Nephron (organoid): ENCODE data around the gene SCLY.

Experiments
- H3K27ac Mint-ChIP-seq, 3 experiments: 2 replicates each; pipeline ENCODE4 v1.8.0; 2020; ENCODE audit warnings: mixed read lengths in 3 of 3, mild to moderate bottlenecking in 2 of 3, moderate library complexity in 1 of 3
- H3K27me3 Mint-ChIP-seq: 2 replicates; pipeline ENCODE4 v1.8.0; 2021; ENCODE audit warnings: low read depth, mild to moderate bottlenecking, moderate library complexity, mixed read lengths
- H3K36me3 Mint-ChIP-seq: 2 replicates; pipeline ENCODE4 v1.8.0; 2020; ENCODE audit warnings: low read depth, mixed read lengths
- H3K4me1 Mint-ChIP-seq: 2 replicates; pipeline ENCODE4 v1.8.0; 2020; ENCODE audit warnings: mixed read lengths
- H3K4me3 Mint-ChIP-seq, 3 experiments: 2 replicates each; pipeline ENCODE4 v1.8.0; 2020; ENCODE audit warnings: mild to moderate bottlenecking in 3 of 3, mixed read lengths in 3 of 3, moderate library complexity in 2 of 3
- H3K9me3 Mint-ChIP-seq: 2 replicates; pipeline ENCODE4 v1.8.0; 2020; ENCODE audit warnings: mixed read lengths
- TF ChIP-seq, protein P1 (sequence below), 3 experiments: fragments of 200-600 bp; sonication (generic); IDR thresholded peaks; one replicate each; pipeline ENCODE4 v1.5.0; 2021; ENCODE audit warnings: antibody characterized with exemption in 3 of 3; ENCODE audit not compliant: unreplicated experiment in 3 of 3

Gene SCLY

GRCh38 chr2:238060542-238061314, at the start of gene SCLY:
SCLY (plus strand) TSS chr2:238061001; CDS start chr2:238061055, 54 bp downstream.
- peaks cover 42% of the 10 kb centered on the region for H3K4me1 Mint-ChIP-seq
- peaks cover 12% of the 10 kb centered on the region for H3K27me3 Mint-ChIP-seq
- peaks cover 12% of the 10 kb centered on the region for H3K9me3 Mint-ChIP-seq
- peak within 1 kb of the TSS; percentile 85 to 96 (median 92) for H3K4me3 Mint-ChIP-seq
- peak within 1 kb of the TSS; percentile 71 to 96 (median 92) for H3K27ac Mint-ChIP-seq
- peaks cover 13% of the 10 kb centered on the region for H3K36me3 Mint-ChIP-seq
- TF ChIP-seq, protein P1, sequence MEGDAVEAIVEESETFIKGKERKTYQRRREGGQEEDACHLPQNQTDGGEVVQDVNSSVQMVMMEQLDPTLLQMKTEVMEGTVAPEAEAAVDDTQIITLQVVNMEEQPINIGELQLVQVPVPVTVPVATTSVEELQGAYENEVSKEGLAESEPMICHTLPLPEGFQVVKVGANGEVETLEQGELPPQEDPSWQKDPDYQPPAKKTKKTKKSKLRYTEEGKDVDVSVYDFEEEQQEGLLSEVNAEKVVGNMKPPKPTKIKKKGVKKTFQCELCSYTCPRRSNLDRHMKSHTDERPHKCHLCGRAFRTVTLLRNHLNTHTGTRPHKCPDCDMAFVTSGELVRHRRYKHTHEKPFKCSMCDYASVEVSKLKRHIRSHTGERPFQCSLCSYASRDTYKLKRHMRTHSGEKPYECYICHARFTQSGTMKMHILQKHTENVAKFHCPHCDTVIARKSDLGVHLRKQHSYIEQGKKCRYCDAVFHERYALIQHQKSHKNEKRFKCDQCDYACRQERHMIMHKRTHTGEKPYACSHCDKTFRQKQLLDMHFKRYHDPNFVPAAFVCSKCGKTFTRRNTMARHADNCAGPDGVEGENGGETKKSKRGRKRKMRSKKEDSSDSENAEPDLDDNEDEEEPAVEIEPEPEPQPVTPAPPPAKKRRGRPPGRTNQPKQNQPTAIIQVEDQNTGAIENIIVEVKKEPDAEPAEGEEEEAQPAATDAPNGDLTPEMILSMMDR (IDR thresholded peaks at IDR 0.05; ENCODE audit: unreplicated experiment in 3 of 3), result no peak

GRCh38 chr2:238013806-238014205, 47.0 kb upstream of the SCLY start:
- Mint-ChIP-seq H3K27ac (no peak overlapping the region), H3K9me3 (no peaks in the 10 kb centered on the region), H3K4me1 (no peaks in the 10 kb centered on the region), H3K36me3 (peaks cover 17% of the 10 kb centered on the region), H3K27me3 (no peaks in the 10 kb centered on the region), H3K4me3 (no peak overlapping the region)
- TF ChIP-seq, protein P1 (IDR thresholded peaks at IDR 0.05; ENCODE audit: unreplicated experiment in 3 of 3), result no peak

- no peak overlapping the region for H3K27ac Mint-ChIP-seq
- TF ChIP-seq, protein P1 (IDR thresholded peaks at IDR 0.05; ENCODE audit: unreplicated experiment in 3 of 3), result no peak
- no peaks in the 10 kb centered on the region for H3K27me3 Mint-ChIP-seq
- no peak overlapping the region for H3K4me3 Mint-ChIP-seq
- peaks cover 22% of the 10 kb centered on the region for H3K36me3 Mint-ChIP-seq
- no peaks in the 10 kb centered on the region for H3K9me3 Mint-ChIP-seq
- H3K4me1 Mint-ChIP-seq, result no peaks in the 10 kb centered on the region
Observed at GRCh38 chr2:238015705-238016104, 45.1 kb upstream of the SCLY start.

- H3K4me3 Mint-ChIP-seq, result no peak overlapping the region
- H3K27me3 Mint-ChIP-seq, result no peaks in the 10 kb centered on the region
- no peaks in the 10 kb centered on the region for H3K9me3 Mint-ChIP-seq
- TF ChIP-seq, protein P1 (IDR thresholded peaks at IDR 0.05; ENCODE audit: unreplicated experiment in 3 of 3), result no peak
- no peak overlapping the region for H3K27ac Mint-ChIP-seq
- peaks cover 18% of the 10 kb centered on the region for H3K36me3 Mint-ChIP-seq
- H3K4me1 Mint-ChIP-seq, result no peaks in the 10 kb centered on the region
Observed at GRCh38 chr2:238016526-238016925, 44.3 kb upstream of the SCLY start.

- Mint-ChIP-seq H3K4me1 (no peaks in the 10 kb centered on the region), H3K27ac (no peak overlapping the region), H3K36me3 (peaks cover 14% of the 10 kb centered on the region), H3K27me3 (no peaks in the 10 kb centered on the region), H3K4me3 (no peak overlapping the region), H3K9me3 (no peaks in the 10 kb centered on the region)
- TF ChIP-seq, protein P1 (IDR thresholded peaks at IDR 0.05; ENCODE audit: unreplicated experiment in 3 of 3), result no peak
Observed at GRCh38 chr2:238019962-238020361, 40.8 kb upstream of the SCLY start.

GRCh38 chr2:238020816-238021215, 40.0 kb upstream of the SCLY start:
- H3K27ac Mint-ChIP-seq, result no peak overlapping the region
- H3K27me3 Mint-ChIP-seq, result no peaks in the 10 kb centered on the region
- H3K9me3 Mint-ChIP-seq, result no peaks in the 10 kb centered on the region
- no peak overlapping the region for H3K4me3 Mint-ChIP-seq
- TF ChIP-seq, protein P1 (IDR thresholded peaks at IDR 0.05; ENCODE audit: unreplicated experiment in 3 of 3), result no peak
- no peaks in the 10 kb centered on the region for H3K4me1 Mint-ChIP-seq
- H3K36me3 Mint-ChIP-seq, result peaks cover 20% of the 10 kb centered on the region
